Kidney (tissue), 14 donors: ENCODE results near the gene KLHL29. TPM values are rescaled to one million over a fixed set of nuclear protein-coding genes. Genes with fewer than 3 reads are reported as not detected.
A peak's percentile ranks its signal among the peaks of the same experiment; 100 is the strongest.

Source experiments
- DNase-seq, 5 donors: peaks; one replicate each; pipeline ENCODE4 v3.0.0-alpha.2; 2013 to 2020
- FAIRE-seq: peaks from 2 replicates; lab custom pipeline; 2012; peaks lifted over from hg19 to GRCh38; lab: Jason Lieb, UNC
- H3K27ac ChIP-seq, 2 donors: one replicate each; pipeline ENCODE4 v1.7.0; 2013; ENCODE audit warnings: low read depth in 2 of 2, low read length in 2 of 2, inconsistent platforms in 1 of 2
- H3K27me3 ChIP-seq: one replicate; pipeline ENCODE4 v1.7.1; 2013; ENCODE audit warnings: low read length, inconsistent platforms; ENCODE audit not compliant: control insufficient read depth, insufficient read depth
- H3K36me3 ChIP-seq, 3 donors: one replicate each; pipeline versions ENCODE4 v1.7.0 to v1.7.1; 2013; ENCODE audit warnings: low read length in 3 of 3, control low read depth in 1 of 3, inconsistent platforms in 1 of 3; ENCODE audit not compliant: insufficient read depth in 3 of 3, control insufficient read depth in 2 of 3
- H3K4me1 ChIP-seq, 3 donors: one replicate each; pipeline versions ENCODE4 v1.7.0 to v1.7.1; 2013; ENCODE audit warnings: low read length in 3 of 3, inconsistent platforms in 1 of 3, low read depth in 1 of 3; ENCODE audit not compliant: control insufficient read depth in 2 of 3, insufficient read depth in 2 of 3
- H3K4me3 ChIP-seq, 3 donors: one replicate each; pipeline versions ENCODE4 v1.7.0 to v1.8.1; 2013; ENCODE audit warnings: low read length in 3 of 3, control low read depth in 1 of 3, inconsistent platforms in 1 of 3
- H3K9ac ChIP-seq, 3 donors: one replicate each; pipeline versions ENCODE4 v1.7.0 to v1.7.1; 2013; ENCODE audit warnings: low read length in 3 of 3, control low read depth in 1 of 3, inconsistent platforms in 1 of 3
- H3K9me3 ChIP-seq, 3 donors: one replicate each; pipeline versions ENCODE4 v1.7.0 to v1.7.1; 2013; ENCODE audit warnings: low read length in 3 of 3, control low read depth in 1 of 3, inconsistent platforms in 1 of 3; ENCODE audit not compliant: control insufficient read depth in 2 of 3, insufficient read depth in 1 of 3
- CTCF ChIP-seq: IDR thresholded peaks from 3 replicates; pipeline ENCODE4 v1.5.1; 2012; ENCODE audit warnings: mild to moderate bottlenecking, moderate library complexity, borderline replicate concordance; ENCODE audit not compliant: insufficient read depth; ENCODE audit errors: extremely low read depth
- intact Hi-C: fragments of 100-400 bp; cut with DNase I; formaldehyde crosslinking; loops from one replicate; pipeline ENCODE4 v1.11.1; 2022
- polyA plus RNA-seq: library from polyadenylated mRNA; stranded (reverse); fragments of 350-450 nt; fragmentation: Illumina TruSeq; extraction: RNeasy Lipid Tissue Mini Kit (QIAGEN cat#74804); gene quantifications from one replicate; pipeline ENCODE4 v1.2.3, GENCODE V29; 2014; ENCODE audit warnings: low read depth, low replicate concordance; ENCODE audit not compliant: insufficient read depth
- total RNA-seq: library from RNA; stranded (reverse); fragmentation: NEBNext Ultra II Directional; extraction: Animal tissue kit (Norgen Biotek cat#: 25700); gene quantifications from one replicate; pipeline ENCODE4 v1.2.1, GENCODE V29; 2021
- donor health status: control.
- donor health status: control.
- donor health status: control.
- donor health status: control.
- donor health status: control.
- donor health status: DM: yes; HTN: yes; CAD: no.
- donor health status: Normal renal cell carcinoma (clear cell type).

KLHL29 gene
- total and polyA plus RNA-seq, 2 donors from 2014 or later = 1.5 to 10.5 TPM

DNA sequence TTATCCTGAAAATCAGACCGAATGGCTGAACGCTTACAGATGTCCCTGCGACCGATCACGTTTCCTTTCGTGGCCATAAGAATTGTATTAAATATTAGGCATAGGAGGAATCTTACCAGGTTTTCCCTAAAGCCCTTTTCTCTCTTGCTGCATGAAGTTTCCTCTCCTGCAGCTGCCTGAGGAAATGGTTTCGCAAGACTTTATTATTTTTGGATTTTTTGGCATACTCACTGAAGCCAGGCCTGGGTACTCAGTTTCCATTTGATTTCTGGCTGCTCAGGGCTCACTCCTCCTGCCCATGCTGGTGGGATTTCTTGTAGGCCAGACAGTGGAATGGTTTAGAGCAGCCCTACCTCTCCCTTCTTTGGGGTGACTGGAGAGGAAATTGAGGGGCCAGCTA is 114.0 kb downstream of the KLHL29 start:
- Histone ChIP-seq H3K27me3 (no peaks in the 10 kb centered on the region), H3K9me3 (no peaks in the 10 kb centered on the region), H3K36me3 (no peaks in the 10 kb centered on the region), H3K27ac (no peak overlapping the region), H3K4me1 (peaks cover 0 to 3% (median 0%) of the 10 kb centered on the region in 3 donors), H3K4me3 (no peak overlapping the region), H3K9ac (no peak overlapping the region)
- intact Hi-C loops = no loop called here
- DNase-seq (no peak), FAIRE-seq (no peak)
- TF ChIP-seq CTCF = no peak

DNA sequence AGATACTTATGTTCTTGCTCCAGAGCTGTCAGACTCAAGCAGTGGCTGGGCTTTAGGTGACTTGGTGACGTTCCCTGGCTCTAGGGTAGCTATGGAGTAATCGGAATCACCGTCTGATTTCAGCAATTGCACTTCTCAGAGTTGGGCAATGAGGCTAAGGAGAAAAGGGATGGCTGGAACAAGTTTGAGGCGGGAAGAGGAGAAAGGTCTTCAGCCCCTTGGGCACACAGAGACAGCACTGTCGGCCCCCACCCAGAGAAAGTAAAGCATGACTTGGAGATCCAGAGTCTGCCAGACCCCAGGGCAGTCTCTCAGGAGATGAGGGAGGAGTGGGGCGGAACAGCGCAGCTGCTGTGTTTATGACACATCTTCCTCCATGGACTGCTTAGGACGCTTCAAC is 114.5 kb downstream of the KLHL29 start:
- Histone ChIP-seq H3K9ac (no peak overlapping the region), H3K27me3 (no peaks in the 10 kb centered on the region), H3K27ac (no peak overlapping the region), H3K4me3 (no peak overlapping the region), H3K36me3 (no peaks in the 10 kb centered on the region), H3K9me3 (no peaks in the 10 kb centered on the region), H3K4me1 (peaks cover 0 to 3% (median 0%) of the 10 kb centered on the region in 3 donors)
- FAIRE-seq (no peak), DNase-seq (peak in 1 of 5 donors; percentile 41)
- intact Hi-C loops = no loop called here
- no peak for TF ChIP-seq CTCF

- FAIRE-seq (no peak), DNase-seq (peak in 1 of 5 donors; percentile 36)
- intact Hi-C loops = no loop called here
- H3K27ac ChIP-seq = no peak overlapping the region
- H3K4me1 ChIP-seq = peaks cover 0 to 3% (median 0%) of the 10 kb centered on the region in 3 donors
- H3K27me3 ChIP-seq = no peaks in the 10 kb centered on the region
- H3K9ac ChIP-seq = no peak overlapping the region
- H3K4me3 ChIP-seq = no peak overlapping the region
- H3K36me3 ChIP-seq = no peaks in the 10 kb centered on the region
- H3K9me3 ChIP-seq = no peaks in the 10 kb centered on the region
- no peak for TF ChIP-seq CTCF
Observed at GRCh38 chr2:23500836-23501235, 115.9 kb downstream of the KLHL29 start.

GRCh38 chr2:23502096-23502495 is 117.1 kb downstream of the KLHL29 start:
- intact Hi-C loops = no loop called here
- Histone ChIP-seq H3K4me1 (peaks cover 0 to 7% (median 0%) of the 10 kb centered on the region in 3 donors), H3K9me3 (no peaks in the 10 kb centered on the region), H3K27me3 (no peaks in the 10 kb centered on the region), H3K36me3 (no peaks in the 10 kb centered on the region), H3K27ac (no peak overlapping the region), H3K4me3 (no peak overlapping the region), H3K9ac (no peak overlapping the region)
- FAIRE-seq (no peak), DNase-seq (no peak)
- TF ChIP-seq CTCF = no peak
